Spinal cord (tissue), 10 donors: ENCODE measurements around the gene ZIC4. TPM values are rescaled to one million over a fixed set of nuclear protein-coding genes. Genes with fewer than 3 reads are reported as not detected.

Experiments used
- DNase-seq, 6 donors: peaks; one replicate each; pipeline versions ENCODE4 v3.0.0 to v3.0.0-alpha.2; 2013 to 2015; ENCODE audit warnings: low spot score in 6 of 6, low read depth in 4 of 6
- H3K27ac ChIP-seq: one replicate; pipeline ENCODE4 v1.5.1; 2013; ENCODE audit warnings: low read depth, low read length, control low read depth
- H3K27me3 ChIP-seq: one replicate; pipeline ENCODE4 v1.6.1; 2013; ENCODE audit warnings: low read length; ENCODE audit not compliant: control insufficient read depth, insufficient read depth
- H3K36me3 ChIP-seq: one replicate; pipeline ENCODE4 v1.6.1; 2013; ENCODE audit warnings: low read length; ENCODE audit not compliant: control insufficient read depth, insufficient read depth
- H3K4me1 ChIP-seq: one replicate; pipeline ENCODE4 v1.6.1; 2013; ENCODE audit warnings: low read length; ENCODE audit not compliant: control insufficient read depth, insufficient read depth
- H3K4me3 ChIP-seq: one replicate; pipeline ENCODE4 v1.5.1; 2013; ENCODE audit warnings: low read depth, low read length, control low read depth
- H3K9me3 ChIP-seq: one replicate; pipeline ENCODE4 v1.6.1; 2013; ENCODE audit warnings: low read length; ENCODE audit not compliant: control insufficient read depth, insufficient read depth
- WGBS: methylation state at CpG from one replicate; pipeline ENCODE4 v1.1.5; 2013; ENCODE audit warnings: missing lambda C conversion rate; ENCODE audit not compliant: insufficient coverage; 5-methylcytosine and 5-hydroxymethylcytosine counted together
- polyA plus RNA-seq, 2 donors: library from polyadenylated mRNA; unstranded; fragments of 120-200 nt; gene quantifications; one replicate each; pipeline ENCODE4 v1.2.1, GENCODE V29; 2013; ENCODE audit not compliant: insufficient read length in 2 of 2
- total RNA-seq, 2 donors: library from RNA; depleted of rRNA in 1 of 2; stranded (reverse); fragments of 120-200 nt in 1 of 2; fragments of >200 nt in 1 of 2; gene quantifications; one replicate each; pipeline versions ENCODE4 v1.2.3 to v1.2.4, GENCODE V29; 2013 to 2014
- donor health status: healthy.

The ZIC4 gene
- total and polyA plus RNA-seq, 4 donors = 12.2 to 33.0 (median 26.0) TPM

GRCh38 chr3:147418808-147419701, 12.7 kb upstream of the ZIC4 start:
- H3K27me3 ChIP-seq = peaks cover 93% of the 10 kb centered on the region
- WGBS = 3% methylated on average over 42 of the region's 54 CpGs
- no peaks in the 10 kb centered on the region for H3K9me3 ChIP-seq
- H3K36me3 ChIP-seq = peaks cover 6% of the 10 kb centered on the region
- H3K4me1 ChIP-seq = peaks cover 38% of the 10 kb centered on the region
- peak; percentile 87 to 98 (median 90) for DNase-seq
- H3K4me3 ChIP-seq = peak overlapping the region; percentile 50
- peak overlapping the region; percentile 88 for H3K27ac ChIP-seq

- Histone ChIP-seq H3K36me3 (peaks cover 6% of the 10 kb centered on the region), H3K27ac (peak overlapping the region; percentile 88), H3K9me3 (no peaks in the 10 kb centered on the region), H3K4me3 (peak overlapping the region; percentile 50), H3K4me1 (peaks cover 34% of the 10 kb centered on the region), H3K27me3 (peaks cover 92% of the 10 kb centered on the region)
- DNase-seq = peak in 4 of 6 donors; percentile 20 to 66 (median 48)
- 33% methylated on average over 1 of the region's 4 CpGs for WGBS
Measured at GRCh38 chr3:147418371-147418781, 12.0 kb upstream of the ZIC4 start.

GRCh38 chr3:147417551-147418295, 11.4 kb upstream of the ZIC4 start:
- Histone ChIP-seq H3K4me1 (peaks cover 34% of the 10 kb centered on the region), H3K27ac (peak overlapping the region; percentile 88), H3K4me3 (peak overlapping the region; percentile 50), H3K9me3 (no peaks in the 10 kb centered on the region), H3K27me3 (peaks cover 92% of the 10 kb centered on the region), H3K36me3 (peaks cover 12% of the 10 kb centered on the region)
- peak in 4 of 6 donors; percentile 13 to 57 (median 36) for DNase-seq
- WGBS = no CpG with 5 or more reads among the region's 7 CpGs

- WGBS = no CpG with 5 or more reads among the region's 1 CpG
- peak overlapping the region; percentile 88 for H3K27ac ChIP-seq
- peaks cover 17% of the 10 kb centered on the region for H3K36me3 ChIP-seq
- H3K4me3 ChIP-seq = peak overlapping the region; percentile 80
- no peaks in the 10 kb centered on the region for H3K9me3 ChIP-seq
- H3K27me3 ChIP-seq = peaks cover 92% of the 10 kb centered on the region
- DNase-seq = peak in 2 of 6 donors; percentile 20 to 60
- peaks cover 38% of the 10 kb centered on the region for H3K4me1 ChIP-seq
Measured at GRCh38 chr3:147416931-147417330, 10.6 kb upstream of the ZIC4 start.

GRCh38 chr3:147415874-147416273, 9.5 kb upstream of the ZIC4 start:
- Histone ChIP-seq H3K4me3 (peak overlapping the region; percentile 80), H3K4me1 (peaks cover 35% of the 10 kb centered on the region), H3K36me3 (peaks cover 21% of the 10 kb centered on the region), H3K27me3 (peaks cover 92% of the 10 kb centered on the region), H3K27ac (peak overlapping the region; percentile 88), H3K9me3 (no peaks in the 10 kb centered on the region)
- 0% methylated on average over 1 of the region's 2 CpGs for WGBS
- DNase-seq = peak in 3 of 6 donors; percentile 28 to 76 (median 40)

- WGBS = 29% methylated on average over 5 of the region's 6 CpGs
Measured at GRCh38 chr3:147415286-147415685, 8.9 kb upstream of the ZIC4 start.

GRCh38 chr3:147414390-147415138, 8.2 kb upstream of the ZIC4 start:
- 18% methylated on average over 4 of the region's 18 CpGs for WGBS
- H3K4me1 ChIP-seq = peaks cover 36% of the 10 kb centered on the region
- H3K27ac ChIP-seq = peak overlapping the region; percentile 88
- H3K9me3 ChIP-seq = no peaks in the 10 kb centered on the region
- peak overlapping the region; percentile 80 for H3K4me3 ChIP-seq
- peaks cover 92% of the 10 kb centered on the region for H3K27me3 ChIP-seq
- H3K36me3 ChIP-seq = peaks cover 29% of the 10 kb centered on the region
- peak in 4 of 6 donors; percentile 30 to 86 (median 50) for DNase-seq

More at GRCh38 chr3:147415286-147415685, 8.9 kb upstream of the ZIC4 start:
- Histone ChIP-seq H3K27me3 (peaks cover 92% of the 10 kb centered on the region), H3K36me3 (peaks cover 26% of the 10 kb centered on the region), H3K4me3 (peak overlapping the region; percentile 80), H3K9me3 (no peaks in the 10 kb centered on the region), H3K4me1 (peaks cover 35% of the 10 kb centered on the region), H3K27ac (peak overlapping the region; percentile 88)
- peak in 5 of 6 donors; percentile 20 to 87 (median 54) for DNase-seq

- Histone ChIP-seq H3K36me3 (peaks cover 26% of the 10 kb centered on the region), H3K9me3 (no peaks in the 10 kb centered on the region), H3K27me3 (peaks cover 91% of the 10 kb centered on the region), H3K27ac (peak overlapping the region; percentile 88), H3K4me1 (peaks cover 34% of the 10 kb centered on the region), H3K4me3 (peak overlapping the region; percentile 80)
- peak in 2 of 6 donors; percentile 20 to 46 for DNase-seq
- 0% methylated on average over 4 of the region's 24 CpGs for WGBS
Measured at GRCh38 chr3:147413686-147414389, 7.5 kb upstream of the ZIC4 start.
